ENCODE data around the gene PDLIM3.
A peak's percentile ranks its signal among the peaks of the same experiment; 100 is the strongest.

The PDLIM3 gene

GRCh38 chr4:185540040-185540439 is 4.7 kb upstream of the PDLIM3 start:
- H3K27ac ChIP-seq: no peak overlapping the region
- DNase-seq: no peak
- TF ChIP-seq, protein P1, sequence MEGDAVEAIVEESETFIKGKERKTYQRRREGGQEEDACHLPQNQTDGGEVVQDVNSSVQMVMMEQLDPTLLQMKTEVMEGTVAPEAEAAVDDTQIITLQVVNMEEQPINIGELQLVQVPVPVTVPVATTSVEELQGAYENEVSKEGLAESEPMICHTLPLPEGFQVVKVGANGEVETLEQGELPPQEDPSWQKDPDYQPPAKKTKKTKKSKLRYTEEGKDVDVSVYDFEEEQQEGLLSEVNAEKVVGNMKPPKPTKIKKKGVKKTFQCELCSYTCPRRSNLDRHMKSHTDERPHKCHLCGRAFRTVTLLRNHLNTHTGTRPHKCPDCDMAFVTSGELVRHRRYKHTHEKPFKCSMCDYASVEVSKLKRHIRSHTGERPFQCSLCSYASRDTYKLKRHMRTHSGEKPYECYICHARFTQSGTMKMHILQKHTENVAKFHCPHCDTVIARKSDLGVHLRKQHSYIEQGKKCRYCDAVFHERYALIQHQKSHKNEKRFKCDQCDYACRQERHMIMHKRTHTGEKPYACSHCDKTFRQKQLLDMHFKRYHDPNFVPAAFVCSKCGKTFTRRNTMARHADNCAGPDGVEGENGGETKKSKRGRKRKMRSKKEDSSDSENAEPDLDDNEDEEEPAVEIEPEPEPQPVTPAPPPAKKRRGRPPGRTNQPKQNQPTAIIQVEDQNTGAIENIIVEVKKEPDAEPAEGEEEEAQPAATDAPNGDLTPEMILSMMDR (IDR thresholded peaks at IDR 0.05; ENCODE audit: low read depth, low read length, missing control alignments): no peak
- H3K4me3 ChIP-seq (ENCODE audit: low read depth, low read length): no peak overlapping the region
- in situ Hi-C loops (cut with HindIII; ENCODE audit: low pct_ligation_motif_present, low sequenced_read_pairs): no loop called here
- peaks cover 2% of the 10 kb centered on the region for H3K27me3 ChIP-seq (replicated peaks)
- H3K36me3 ChIP-seq (replicated peaks): no peaks in the 10 kb centered on the region

DNA sequence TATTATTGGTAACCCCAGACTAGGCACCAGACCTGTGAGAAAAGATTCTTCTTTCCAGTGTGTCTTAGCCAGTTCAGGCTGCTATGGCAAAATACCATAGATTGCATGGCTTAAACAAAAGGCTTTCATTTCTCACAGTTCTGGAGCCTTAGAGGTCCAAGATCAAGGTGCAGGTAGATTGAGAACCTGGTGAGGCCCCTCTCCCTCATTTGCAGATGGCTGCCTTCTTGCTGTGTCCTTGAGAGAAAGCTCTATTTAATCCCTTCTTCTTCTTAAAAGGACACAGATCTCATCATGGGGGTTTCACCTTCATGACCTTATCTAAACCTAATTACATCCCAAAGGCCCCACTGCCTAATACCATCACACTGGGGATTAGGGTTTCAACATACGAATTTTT is 3.5 kb upstream of the PDLIM3 start:
- peaks cover 2% of the 10 kb centered on the region for H3K27me3 ChIP-seq (replicated peaks)
- in situ Hi-C loops (cut with HindIII; ENCODE audit: low pct_ligation_motif_present, low sequenced_read_pairs): no loop called here

DNA sequence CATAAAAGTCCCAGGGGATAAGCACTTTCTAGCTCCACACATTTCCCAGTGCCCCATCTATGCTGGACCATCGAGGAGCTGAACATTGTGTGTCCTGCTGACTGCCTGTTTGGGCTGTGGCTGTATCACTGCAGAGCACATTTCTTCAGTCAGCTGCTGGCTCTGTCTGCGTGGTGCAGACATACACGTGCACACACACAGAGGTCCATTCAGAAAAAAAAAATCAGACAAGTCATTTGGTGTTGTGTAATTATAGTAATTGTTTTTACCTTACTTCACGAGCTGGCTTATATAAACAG is 1.1 kb upstream of the PDLIM3 start:
- DNase-seq: peak; percentile 16
- in situ Hi-C loops (cut with HindIII; ENCODE audit: low pct_ligation_motif_present, low sequenced_read_pairs): no loop called here
- H3K27me3 ChIP-seq (replicated peaks): peaks cover 2% of the 10 kb centered on the region

More for the DNA sequence above, 3.5 kb upstream of the PDLIM3 start:
- Histone ChIP-seq H3K36me3 (replicated peaks) (no peaks in the 10 kb centered on the region), H3K4me3 (ENCODE audit: low read depth, low read length) (no peak overlapping the region), H3K27ac (no peak overlapping the region)
- DNase-seq: no peak
- TF ChIP-seq, protein P1 (IDR thresholded peaks at IDR 0.05; ENCODE audit: low read depth, low read length, missing control alignments): no peak

GRCh38 chr4:185535612-185536410 is 504 bp upstream of the PDLIM3 start:
- peaks cover 2% of the 10 kb centered on the region for H3K27me3 ChIP-seq (replicated peaks)
- DNase-seq: no peak

More for the DNA sequence above, 1.1 kb upstream of the PDLIM3 start:
- Histone ChIP-seq H3K27ac (no peak overlapping the region), H3K36me3 (replicated peaks) (no peaks in the 10 kb centered on the region), H3K4me3 (ENCODE audit: low read depth, low read length) (no peak overlapping the region)
- TF ChIP-seq, protein P1 (IDR thresholded peaks at IDR 0.05; ENCODE audit: low read depth, low read length, missing control alignments): no peak

DNA sequence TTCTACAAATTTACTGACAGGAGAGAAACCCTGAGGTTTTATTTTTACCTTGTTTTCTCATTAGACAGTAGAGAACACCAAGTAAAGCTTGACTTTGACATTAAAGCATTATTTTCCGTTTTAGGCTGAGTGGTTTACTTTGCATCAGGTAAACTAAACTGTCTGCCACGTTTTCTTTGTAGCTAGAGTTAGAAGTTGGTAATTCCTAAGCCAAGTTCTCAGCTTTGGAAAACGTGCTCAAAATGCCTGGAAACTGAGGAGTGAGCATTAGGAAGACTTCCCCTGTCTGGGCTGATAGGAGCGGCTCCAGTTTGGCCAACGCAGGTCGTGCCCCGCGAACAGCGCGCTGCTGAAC is 819 bp downstream of the PDLIM3 start:
- H3K27me3 ChIP-seq (replicated peaks): no peaks in the 10 kb centered on the region
- peak overlapping the region; percentile 75 for H3K4me3 ChIP-seq (ENCODE audit: low read depth, low read length)
- H3K27ac ChIP-seq: no peak overlapping the region
- DNase-seq: no peak
- TF ChIP-seq, protein P1 (IDR thresholded peaks at IDR 0.05; ENCODE audit: low read depth, low read length, missing control alignments): no peak
- no peaks in the 10 kb centered on the region for H3K36me3 ChIP-seq (replicated peaks)
- in situ Hi-C loops (cut with HindIII; ENCODE audit: low pct_ligation_motif_present, low sequenced_read_pairs): no loop called here

More at GRCh38 chr4:185535612-185536410, 504 bp upstream of the PDLIM3 start:
- in situ Hi-C loops (cut with HindIII; ENCODE audit: low pct_ligation_motif_present, low sequenced_read_pairs): no loop called here
- peak overlapping the region; percentile 75 for H3K4me3 ChIP-seq (ENCODE audit: low read depth, low read length)
- TF ChIP-seq, protein P1 (IDR thresholded peaks at IDR 0.05; ENCODE audit: low read depth, low read length, missing control alignments): no peak
- H3K27ac ChIP-seq: no peak overlapping the region
- no peaks in the 10 kb centered on the region for H3K36me3 ChIP-seq (replicated peaks)

Data from brain microvascular endothelial cell (primary cell).